Osteoblast (primary cell): ENCODE results near the gene ARL13A. TPM values are rescaled to one million over a fixed set of nuclear protein-coding genes. Genes with fewer than 3 reads are reported as not detected.

Experiments used
- DNase-seq: peaks from one replicate; pipeline ENCODE4 v3.0.0; 2011; ENCODE audit warnings: low spot score, mixed read lengths; ENCODE audit not compliant: insufficient read length; ENCODE audit errors: missing footprints
- H2AFZ ChIP-seq: 2 replicates; pipeline ENCODE4 v1.6.0; 2011; ENCODE audit warnings: mild to moderate bottlenecking, low read length
- H3K27ac ChIP-seq: 2 replicates; pipeline ENCODE4 v1.5.1; 2011; ENCODE audit warnings: mild to moderate bottlenecking, low read depth, low read length, moderate library complexity
- H3K27me3 ChIP-seq: 2 replicates; pipeline ENCODE4 v1.6.0; 2012; ENCODE audit warnings: mild to moderate bottlenecking, control low read depth, inconsistent platforms, low read length, moderate library complexity; ENCODE audit not compliant: insufficient read depth
- H3K36me3 ChIP-seq: 2 replicates; pipeline ENCODE4 v1.5.1; 2011; ENCODE audit warnings: mild to moderate bottlenecking, low read length, control low read depth, moderate library complexity; ENCODE audit not compliant: insufficient read depth
- H3K4me1 ChIP-seq: 2 replicates; pipeline ENCODE4 v1.5.1; 2011; ENCODE audit warnings: mild to moderate bottlenecking, low read length, control low read depth, moderate library complexity; ENCODE audit not compliant: insufficient read depth
- H3K4me2 ChIP-seq: 2 replicates; pipeline ENCODE4 v1.6.0; 2011; ENCODE audit warnings: mild to moderate bottlenecking, low read length; ENCODE audit not compliant: insufficient read depth
- H3K4me3 ChIP-seq: fragments of 200-600 bp; sonication (generic); 3 replicates; pipeline ENCODE4 v1.5.1; 2012; ENCODE audit warnings: mild to moderate bottlenecking, low read length, inconsistent platforms; ENCODE audit not compliant: insufficient read depth
- H3K79me2 ChIP-seq: 2 replicates; pipeline ENCODE4 v1.6.0; 2012; ENCODE audit warnings: mild to moderate bottlenecking, low read length, control low read depth, inconsistent platforms; ENCODE audit not compliant: insufficient read depth
- H3K9me3 ChIP-seq: 2 replicates; pipeline ENCODE4 v1.5.1; 2011; ENCODE audit warnings: low read depth, low read length, control low read depth
- H4K20me1 ChIP-seq: 2 replicates; pipeline ENCODE4 v1.6.0; 2012; ENCODE audit warnings: mild to moderate bottlenecking, low read length, control low read depth; ENCODE audit not compliant: insufficient read depth
- total RNA-seq: library from RNA; depleted of rRNA; stranded (reverse); fragments of >200 nt; gene quantifications from 2 replicates; pipeline ENCODE4 v1.2.3, GENCODE V29; 2012
- TF ChIP-seq, protein P1 (sequence below): IDR thresholded peaks from 2 replicates; pipeline ENCODE4 v1.5.1; 2011; ENCODE audit warnings: mild to moderate bottlenecking, low read depth, low read length, moderate library complexity; ENCODE audit errors: extremely low read depth

The ARL13A gene
- total RNA-seq, 1 donor = not detected

DNA sequence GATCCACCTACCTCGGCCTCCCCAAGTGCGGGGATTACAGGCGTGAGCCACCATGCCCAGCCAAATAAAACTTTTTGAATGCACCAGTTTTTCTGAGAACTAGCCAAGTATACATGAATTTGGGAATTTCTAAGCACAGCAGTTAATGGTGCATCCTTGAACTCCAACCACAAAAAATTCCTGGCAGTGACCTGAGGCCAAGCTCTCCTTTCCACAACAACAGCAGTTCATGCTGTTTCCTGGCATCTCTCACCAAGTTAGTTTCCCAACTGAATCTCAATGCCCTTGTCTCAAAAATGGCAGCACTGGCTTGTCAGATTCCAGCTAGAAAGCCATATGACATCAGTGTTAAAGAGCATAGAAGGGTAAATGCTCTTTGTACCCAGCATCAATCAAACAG lies 24.9 kb upstream of the ARL13A start:
- Histone ChIP-seq H3K27me3 (no peaks in the 10 kb centered on the region), H3K9me3 (no peaks in the 10 kb centered on the region), H3K4me3 (no peak overlapping the region), H3K4me2 (no peak overlapping the region), H3K79me2 (no peaks in the 10 kb centered on the region), H3K27ac (no peak overlapping the region), H3K36me3 (no peaks in the 10 kb centered on the region), H3K4me1 (no peaks in the 10 kb centered on the region), H2AFZ (no peak overlapping the region), H4K20me1 (no peaks in the 10 kb centered on the region)
- DNase-seq = no peak
- TF ChIP-seq, protein P1, sequence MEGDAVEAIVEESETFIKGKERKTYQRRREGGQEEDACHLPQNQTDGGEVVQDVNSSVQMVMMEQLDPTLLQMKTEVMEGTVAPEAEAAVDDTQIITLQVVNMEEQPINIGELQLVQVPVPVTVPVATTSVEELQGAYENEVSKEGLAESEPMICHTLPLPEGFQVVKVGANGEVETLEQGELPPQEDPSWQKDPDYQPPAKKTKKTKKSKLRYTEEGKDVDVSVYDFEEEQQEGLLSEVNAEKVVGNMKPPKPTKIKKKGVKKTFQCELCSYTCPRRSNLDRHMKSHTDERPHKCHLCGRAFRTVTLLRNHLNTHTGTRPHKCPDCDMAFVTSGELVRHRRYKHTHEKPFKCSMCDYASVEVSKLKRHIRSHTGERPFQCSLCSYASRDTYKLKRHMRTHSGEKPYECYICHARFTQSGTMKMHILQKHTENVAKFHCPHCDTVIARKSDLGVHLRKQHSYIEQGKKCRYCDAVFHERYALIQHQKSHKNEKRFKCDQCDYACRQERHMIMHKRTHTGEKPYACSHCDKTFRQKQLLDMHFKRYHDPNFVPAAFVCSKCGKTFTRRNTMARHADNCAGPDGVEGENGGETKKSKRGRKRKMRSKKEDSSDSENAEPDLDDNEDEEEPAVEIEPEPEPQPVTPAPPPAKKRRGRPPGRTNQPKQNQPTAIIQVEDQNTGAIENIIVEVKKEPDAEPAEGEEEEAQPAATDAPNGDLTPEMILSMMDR = no peak

DNA sequence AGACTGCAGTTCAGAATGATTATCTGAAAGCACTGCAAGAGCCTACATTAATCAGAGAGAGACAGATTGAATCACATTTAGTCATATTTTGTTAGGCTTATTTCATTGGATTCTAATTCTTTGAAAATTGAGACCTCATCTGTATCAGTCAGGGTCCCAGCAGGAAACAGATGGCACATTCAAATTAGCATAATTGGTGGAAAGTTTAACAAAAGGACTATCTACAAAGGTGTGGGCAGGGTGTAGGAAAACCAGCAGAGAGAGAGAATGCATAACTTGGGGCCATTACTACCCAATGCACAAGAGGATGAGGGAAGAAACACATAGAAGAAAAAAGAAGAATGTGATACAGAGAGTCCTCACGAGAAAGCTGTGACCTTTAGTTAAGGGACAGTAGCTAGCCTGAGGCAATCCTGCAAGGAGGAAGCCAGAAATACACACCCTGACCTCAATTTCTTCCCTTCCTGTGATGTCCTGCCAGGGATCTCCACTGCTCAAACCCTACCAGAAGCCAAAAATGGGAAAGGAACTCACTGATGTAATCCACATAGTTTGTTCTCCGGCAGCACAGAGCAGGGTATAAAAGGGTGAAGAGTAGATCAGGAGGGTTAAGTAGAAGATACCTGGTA lies 23.1 kb upstream of the ARL13A start:
- TF ChIP-seq, protein P1 = no peak
- no peaks in the 10 kb centered on the region for H3K79me2 ChIP-seq
- H3K4me2 ChIP-seq = no peak overlapping the region
- H3K36me3 ChIP-seq = no peaks in the 10 kb centered on the region
- no peak overlapping the region for H3K27ac ChIP-seq
- H3K4me1 ChIP-seq = no peaks in the 10 kb centered on the region
- no peak for DNase-seq
- no peak overlapping the region for H3K4me3 ChIP-seq
- no peaks in the 10 kb centered on the region for H3K9me3 ChIP-seq
- H3K27me3 ChIP-seq = no peaks in the 10 kb centered on the region
- H2AFZ ChIP-seq = no peak overlapping the region
- no peaks in the 10 kb centered on the region for H4K20me1 ChIP-seq

DNA sequence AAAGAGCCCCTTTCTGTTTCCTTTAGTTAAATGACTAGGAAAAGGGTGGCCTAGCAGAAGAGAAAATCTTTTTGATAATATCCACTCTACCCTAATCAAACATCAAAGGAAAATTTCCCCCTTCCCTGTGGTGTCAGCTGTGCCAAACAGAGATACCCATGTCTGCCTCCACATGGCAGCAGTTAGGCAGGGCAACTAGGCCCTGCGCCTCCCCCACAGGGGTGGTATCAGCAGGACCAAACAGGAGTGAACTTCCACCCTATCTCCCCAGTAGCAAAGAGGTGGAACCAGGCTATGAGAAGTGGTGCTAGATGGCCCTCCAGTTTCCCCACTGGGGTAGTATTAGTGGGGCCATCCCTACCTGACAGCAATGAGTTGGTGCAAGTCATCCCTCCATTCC lies 21.0 kb upstream of the ARL13A start:
- TF ChIP-seq, protein P1 = no peak
- H3K36me3 ChIP-seq = no peaks in the 10 kb centered on the region
- H2AFZ ChIP-seq = no peak overlapping the region
- no peaks in the 10 kb centered on the region for H4K20me1 ChIP-seq
- no peaks in the 10 kb centered on the region for H3K79me2 ChIP-seq
- no peaks in the 10 kb centered on the region for H3K27me3 ChIP-seq
- H3K4me3 ChIP-seq = no peak overlapping the region
- no peak for DNase-seq
- no peaks in the 10 kb centered on the region for H3K9me3 ChIP-seq
- H3K4me1 ChIP-seq = no peaks in the 10 kb centered on the region
- H3K27ac ChIP-seq = no peak overlapping the region
- no peak overlapping the region for H3K4me2 ChIP-seq

DNA sequence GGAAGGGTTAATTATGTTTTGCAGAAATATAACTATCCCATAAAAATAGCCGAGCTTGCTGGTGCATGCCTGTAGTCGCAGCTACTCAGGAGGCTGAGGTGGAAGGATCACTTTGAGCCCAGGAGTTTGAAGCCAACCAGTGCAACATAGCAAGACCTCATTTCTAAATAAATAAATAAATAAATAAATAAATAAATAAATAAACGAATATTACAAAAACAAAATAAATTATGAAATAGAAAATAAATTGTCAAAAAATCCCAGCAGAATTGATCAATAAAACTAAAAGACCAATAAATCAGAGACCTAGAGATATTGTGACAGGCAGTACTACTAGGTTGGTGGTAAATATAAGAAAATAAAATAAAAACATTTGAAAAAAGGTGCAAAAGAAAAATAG lies 6.7 kb upstream of the ARL13A start:
- Histone ChIP-seq H3K36me3 (no peaks in the 10 kb centered on the region), H3K27ac (no peak overlapping the region), H3K4me3 (no peak overlapping the region), H3K27me3 (no peaks in the 10 kb centered on the region), H2AFZ (no peak overlapping the region), H4K20me1 (no peaks in the 10 kb centered on the region), H3K4me2 (no peak overlapping the region), H3K4me1 (no peaks in the 10 kb centered on the region), H3K9me3 (no peaks in the 10 kb centered on the region), H3K79me2 (no peaks in the 10 kb centered on the region)
- TF ChIP-seq, protein P1 = no peak
- no peak for DNase-seq
